ENCODE data around the gene RASSF1. TPM values are rescaled to one million over a fixed set of nuclear protein-coding genes. Genes with fewer than 3 reads are reported as not detected.

The RASSF1 gene
- total and polyA plus RNA-seq, 2 of the 4 experiments (the other 2 are of a cell fraction) = 17.4 to 53.4 TPM

- H3K4me2 ChIP-seq (ENCODE audit: low read depth, low read length) = no peak overlapping the region
- H4K5ac ChIP-seq (ENCODE audit: low read depth, low read length) = no peak overlapping the region
- no peak overlapping the region for H3K14ac ChIP-seq (replicated peaks; ENCODE audit: low read depth, low read length)
- peaks cover 2% of the 10 kb centered on the region for H4K20me1 ChIP-seq (ENCODE audit: insufficient read depth, low read length)
- H2AK5ac ChIP-seq (ENCODE audit: low read depth, low read length) = no peak overlapping the region
- no peak overlapping the region for H2BK120ac ChIP-seq (ENCODE audit: low read depth, low read length)
- H4K8ac ChIP-seq (ENCODE audit: low read depth in 2 of 2, low read length in 2 of 2) = peak overlapping the region in 1 of 2 experiments; percentile 34; a peak in 1 of 4 replicates
- no peak overlapping the region for H2BK15ac ChIP-seq (ENCODE audit: low read depth, low read length)
- H3K56ac ChIP-seq (ENCODE audit: extremely low read depth, insufficient read depth, low read length) = no peak overlapping the region
- H3K36me3 ChIP-seq (ENCODE audit: control insufficient read depth, insufficient read depth, low read length) = peaks cover 9% of the 10 kb centered on the region; the same call in 1 of the 2 replicates
- H4K91ac ChIP-seq (ENCODE audit: insufficient read depth, low read depth, low read length) = no peak overlapping the region
- no peak overlapping the region for H3K9ac ChIP-seq (ENCODE audit: low read depth, low read length)
- 55% methylated on average over 5 of the region's 14 CpGs; no CpG with 5 or more reads in 1 of the 2 experiments for WGBS, 2 experiments (ENCODE audit: extremely low coverage in 2 of 2, insufficient read length in 1 of 2)
- H2AFZ ChIP-seq (replicated peaks; ENCODE audit: low read length, poor library complexity) = peak overlapping the region; percentile 47
- dilution Hi-C loops (cut with HindIII; ENCODE audit: low sequenced_read_pairs, unreplicated experiment) (no loop called here), in situ Hi-C loops (cut with MboI; ENCODE audit: low sequenced_read_pairs) (loop anchor here (5.0 to 25.0 kb wide), 4 partner anchors 200 to 1815 kb away; partner anchors contain the start of genes ABHD14B, GPR62, MANF and PCBP4), intact Hi-C loops (cut with micrococcal nuclease) (loop anchor here (1.0 to 5.0 kb wide), 3 partner anchors 195 to 1040 kb away; partner anchors contain the start of gene MANF)
- DNase-seq = peak; percentile 71
- TF ChIP-seq, protein P1, sequence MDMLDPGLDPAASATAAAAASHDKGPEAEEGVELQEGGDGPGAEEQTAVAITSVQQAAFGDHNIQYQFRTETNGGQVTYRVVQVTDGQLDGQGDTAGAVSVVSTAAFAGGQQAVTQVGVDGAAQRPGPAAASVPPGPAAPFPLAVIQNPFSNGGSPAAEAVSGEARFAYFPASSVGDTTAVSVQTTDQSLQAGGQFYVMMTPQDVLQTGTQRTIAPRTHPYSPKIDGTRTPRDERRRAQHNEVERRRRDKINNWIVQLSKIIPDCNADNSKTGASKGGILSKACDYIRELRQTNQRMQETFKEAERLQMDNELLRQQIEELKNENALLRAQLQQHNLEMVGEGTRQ (IDR thresholded peaks at IDR 0.05; ENCODE audit: low read depth, low read length) = no peak
- TF ChIP-seq FOS (IDR thresholded peaks at IDR 0.05; ENCODE audit: low read depth, low read length) (peak; percentile 57), SMC3 (IDR thresholded peaks at IDR 0.05; ENCODE audit: low read depth, low read length) (peak; percentile 75), BHLHE40 (IDR thresholded peaks at IDR 0.05; ENCODE audit: low read depth, low read length) (no peak), CTCF (conservative IDR thresholded peaks at IDR 0.05; ENCODE audit: low read depth, low read length) (peak; percentile 79), MXI1 (IDR thresholded peaks at IDR 0.05; ENCODE audit: borderline replicate concordance, low read depth, low read length) (0 out of 2 replicates have a peak, but pooled peaks have one; percentile 10), RAD21 (IDR thresholded peaks at IDR 0.05; ENCODE audit: low read length) (peak; percentile 85), POLR2A (IDR thresholded peaks at IDR 0.05; ENCODE audit: low read depth, low read length) (0 out of 2 replicates have a peak, but pooled peaks have one; percentile 43)
- POLR2A ChIA-PET (ENCODE audit: unreplicated experiment) = interaction anchor here (0.6 kb wide), 1 partner anchor 26 kb away, joined by 10 read pairs; no protein-coding TSS in a partner anchor
- H2AK9ac ChIP-seq (replicated peaks; ENCODE audit: low read depth, low read length, poor library complexity) = peak overlapping the region; percentile 87
- H3K27me3 ChIP-seq (ENCODE audit: control insufficient read depth, insufficient read depth, low read length) = no peaks in the 10 kb centered on the region
- H3K27ac ChIP-seq (ENCODE audit: insufficient read depth, low read length) = no peak overlapping the region
- H3K79me1 ChIP-seq (ENCODE audit: low read depth in 1 of 2, low read length in 2 of 2) = peaks cover 23 to 30% of the 10 kb centered on the region in 2 experiments
- no peaks in the 10 kb centered on the region for H3K9me3 ChIP-seq (ENCODE audit: control insufficient read depth, insufficient read depth, low read length)
- peaks cover 4% of the 10 kb centered on the region; the same call in 1 of the 2 replicates for H3K9me1 ChIP-seq (ENCODE audit: insufficient read depth, low read length)
- H3K4ac ChIP-seq (ENCODE audit: low read depth, low read length) = peak overlapping the region; percentile 39; the same call in 1 of the 2 replicates
- no peak overlapping the region for H3K23ac ChIP-seq (ENCODE audit: low read depth, low read length)
- ATAC-seq (ENCODE audit: low read depth) = 0 out of 2 replicates have a peak, but pooled peaks have one; percentile 8
- H3K4me3 ChIP-seq (ENCODE audit: insufficient read depth, low read depth, low read length) = no peak overlapping the region
- H2BK5ac ChIP-seq (ENCODE audit: low read depth, low read length, poor library complexity, severe bottlenecking) = no peak overlapping the region
- H3K4me1 ChIP-seq (ENCODE audit: control insufficient read depth, insufficient read depth, low read length) = peaks cover 11% of the 10 kb centered on the region
- H3K18ac ChIP-seq (ENCODE audit: low read depth, low read length) = no peak overlapping the region
- no peak overlapping the region for H2BK20ac ChIP-seq (ENCODE audit: low read depth, low read length)
- BruUV-seq (replicated peaks) = no TSS peak
- CTCF ChIA-PET = interaction anchor here (0.6 to 0.7 kb wide), 2 partner anchors 195 to 213 kb away, joined by 3 read pairs; no protein-coding TSS in a partner anchor
These were observed 6.7 kb upstream of the RASSF1 start for GRCh38 chr3:50347187-50347813.

All from IMR-90 (cell line).